GM18498 (cell line): Measurements from ENCODE around the gene GRK3.

Experiments used
- ATAC-seq: cut with Tn5 transposase; IDR thresholded peaks from one replicate; pipeline ENCODE4 v1.9.1; 2021; ENCODE audit warnings: mild to moderate bottlenecking, moderate library complexity; ENCODE audit not compliant: unreplicated experiment

Gene GRK3

GRCh38 chr22:25656724-25657123 is 92.2 kb downstream of the GRK3 start:
- peak; percentile 88 for ATAC-seq

- ATAC-seq: no peak
Observed at GRCh38 chr22:25658633-25659032, 94.2 kb downstream of the GRK3 start.

GRCh38 chr22:25659413-25659812 is 94.9 kb downstream of the GRK3 start:
- ATAC-seq: no peak

- no peak for ATAC-seq
Observed at GRCh38 chr22:25660336-25660735, 95.9 kb downstream of the GRK3 start.

- no peak for ATAC-seq
Observed at GRCh38 chr22:25661073-25661472, 96.6 kb downstream of the GRK3 start.

GRCh38 chr22:25663654-25664053 is 99.2 kb downstream of the GRK3 start:
- no peak for ATAC-seq

- no peak for ATAC-seq
Observed at GRCh38 chr22:25666308-25666707, 101.8 kb downstream of the GRK3 start.

- no peak for ATAC-seq
Observed at GRCh38 chr22:25668437-25668836, 104.0 kb downstream of the GRK3 start.

- ATAC-seq: no peak
Observed at GRCh38 chr22:25669253-25670069, 105.0 kb downstream of the GRK3 start.

- ATAC-seq: no peak
Observed at GRCh38 chr22:25670070-25670461, 105.6 kb downstream of the GRK3 start.

- no peak for ATAC-seq
Observed at GRCh38 chr22:25672289-25673084, 108.0 kb downstream of the GRK3 start.

GRCh38 chr22:25673713-25674112 is 109.2 kb downstream of the GRK3 start:
- no peak for ATAC-seq

GRCh38 chr22:25677631-25678030 is 113.2 kb downstream of the GRK3 start:
- no peak for ATAC-seq

- no peak for ATAC-seq
Observed at GRCh38 chr22:25680051-25680450, 115.6 kb downstream of the GRK3 start.

GRCh38 chr22:25680956-25681355 is 116.5 kb downstream of the GRK3 start:
- ATAC-seq: no peak

- no peak for ATAC-seq
Observed at GRCh38 chr22:25682109-25682508, 117.6 kb downstream of the GRK3 start.

- no peak for ATAC-seq
Observed at GRCh38 chr22:25688627-25689026, 124.2 kb downstream of the GRK3 start.

GRCh38 chr22:25689631-25690030 is 125.2 kb downstream of the GRK3 start:
- no peak for ATAC-seq

GRCh38 chr22:25690798-25691197 is 126.3 kb downstream of the GRK3 start:
- ATAC-seq: no peak

- no peak for ATAC-seq
Observed at GRCh38 chr22:25692397-25693267, 128.2 kb downstream of the GRK3 start.

- no peak for ATAC-seq
Observed at GRCh38 chr22:25693268-25693565, 128.7 kb downstream of the GRK3 start.
